NOMO-1 treated with dmso at 0.1 percent for 144 hours (cell line): ENCODE results near the gene JAZF1.
A peak's percentile ranks its signal among the peaks of the same experiment; 100 is the strongest.

ENCODE experiments used
- DNase-seq: peaks from one replicate; lab custom pipeline; 2025; ENCODE audit not compliant: unreplicated experiment; lab: John Stamatoyannopoulos, UW

The JAZF1 gene

GRCh38 chr7:28138837-28139236 lies 41.8 kb downstream of the JAZF1 start:
- no peak for DNase-seq

- no peak for DNase-seq
Observed at GRCh38 chr7:28137463-28137862, 43.1 kb downstream of the JAZF1 start.

GRCh38 chr7:28136885-28137284 lies 43.7 kb downstream of the JAZF1 start:
- DNase-seq, result no peak

- no peak for DNase-seq
Observed at GRCh38 chr7:28136420-28136819, 44.2 kb downstream of the JAZF1 start.

GRCh38 chr7:28135760-28136159 lies 44.8 kb downstream of the JAZF1 start:
- DNase-seq, result no peak

GRCh38 chr7:28135315-28135714 lies 45.3 kb downstream of the JAZF1 start:
- DNase-seq, result no peak

- no peak for DNase-seq
Observed at GRCh38 chr7:28133872-28134271, 46.7 kb downstream of the JAZF1 start.

GRCh38 chr7:28132959-28133870 lies 47.4 kb downstream of the JAZF1 start:
- no peak for DNase-seq

GRCh38 chr7:28130277-28130676 lies 50.3 kb downstream of the JAZF1 start:
- DNase-seq, result no peak

- DNase-seq, result no peak
Observed at GRCh38 chr7:28128608-28129007, 52.0 kb downstream of the JAZF1 start.

GRCh38 chr7:28126410-28127041 lies 54.1 kb downstream of the JAZF1 start:
- DNase-seq, result no peak

- DNase-seq, result no peak
Observed at GRCh38 chr7:28125431-28126409, 54.9 kb downstream of the JAZF1 start.

GRCh38 chr7:28124413-28124812 lies 56.2 kb downstream of the JAZF1 start:
- no peak for DNase-seq

- DNase-seq, result no peak
Observed at GRCh38 chr7:28123752-28124151, 56.8 kb downstream of the JAZF1 start.

GRCh38 chr7:28121496-28121895 lies 59.1 kb downstream of the JAZF1 start:
- no peak for DNase-seq

- no peak for DNase-seq
Observed at GRCh38 chr7:28116041-28116440, 64.6 kb downstream of the JAZF1 start.

GRCh38 chr7:28115261-28115660 lies 65.3 kb downstream of the JAZF1 start:
- DNase-seq, result no peak

GRCh38 chr7:28114056-28114455 lies 66.5 kb downstream of the JAZF1 start:
- no peak for DNase-seq

- DNase-seq, result peak; percentile 51
Observed at GRCh38 chr7:28112883-28113540, 67.6 kb downstream of the JAZF1 start.

GRCh38 chr7:28112467-28112866 lies 68.1 kb downstream of the JAZF1 start:
- DNase-seq, result no peak

- no peak for DNase-seq
Observed at GRCh38 chr7:28112012-28112411, 68.6 kb downstream of the JAZF1 start.
